ENCODE measurements around the gene HYAL2. TPM values are rescaled to one million over a fixed set of nuclear protein-coding genes. Genes with fewer than 3 reads are reported as not detected.

Gene HYAL2
- total and polyA plus RNA-seq, 2 experiments from 2014 or later: 35.8 to 48.0 TPM

DNA sequence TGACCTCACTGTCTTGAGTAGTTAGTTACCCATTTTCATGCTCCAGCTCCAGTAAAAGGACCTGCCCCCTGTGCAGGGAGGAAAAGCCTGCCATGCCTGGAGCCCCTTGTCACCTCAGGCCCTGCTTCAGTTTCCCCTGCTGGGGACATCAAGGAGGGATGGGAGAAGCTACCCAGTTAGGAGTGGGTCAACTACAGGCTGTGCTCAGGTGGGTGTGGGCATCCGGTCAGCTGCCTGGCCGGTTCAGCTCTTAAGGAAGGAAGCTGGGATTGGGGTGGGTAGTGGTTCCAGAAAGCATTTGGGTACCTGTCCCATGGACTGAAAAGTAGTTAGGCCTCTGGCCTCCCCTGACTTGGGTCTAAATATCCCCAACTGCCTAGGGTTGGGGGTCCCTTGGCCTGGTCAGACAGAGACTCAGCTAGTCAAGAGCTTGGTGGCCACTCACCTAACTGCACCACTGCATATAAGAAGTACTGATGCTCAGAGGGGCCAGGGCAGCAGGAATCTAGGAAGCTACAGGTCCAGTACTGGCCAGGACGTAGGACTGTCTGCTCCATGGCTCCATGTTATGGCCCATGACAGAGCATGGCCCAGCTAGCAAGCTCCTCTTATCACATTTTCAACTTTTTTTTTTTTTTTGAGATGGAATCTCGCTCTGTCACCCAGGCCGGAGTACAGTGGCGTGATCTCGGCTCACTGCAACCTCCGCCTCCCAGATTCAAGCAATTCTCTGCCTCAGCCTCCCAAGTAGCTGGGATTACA is 43.1 kb downstream of the HYAL2 start:
- Histone ChIP-seq H4K20me1 (ENCODE audit: insufficient read depth) (no peaks in the 10 kb centered on the region), H3K4me3 (no peak overlapping the region), H3K9me3 (ENCODE audit: low read depth) (no peaks in the 10 kb centered on the region), H3K27ac (no peak overlapping the region), H2AFZ (no peak overlapping the region), H3K36me3 (ENCODE audit: low read depth) (no peaks in the 10 kb centered on the region), H3K9ac (no peak overlapping the region), H3K79me2 (ENCODE audit: insufficient read depth) (no peaks in the 10 kb centered on the region), H3K27me3 (replicated peaks; ENCODE audit: insufficient read depth) (no peaks in the 10 kb centered on the region), H3K4me2 (ENCODE audit: unreplicated experiment) (no peak overlapping the region), H3K9me2 (ENCODE audit: insufficient read depth) (no peaks in the 10 kb centered on the region), H3F3A (ENCODE audit: insufficient read depth) (no peaks in the 10 kb centered on the region), H3K4me1 (ENCODE audit: insufficient read depth) (no peaks in the 10 kb centered on the region)
- no peak for DNase-seq
- 89 to 94% methylated on average over 8 of the region's 8 CpGs for WGBS, 2 experiments (ENCODE audit: low coverage in 1 of 2, low lambda C conversion rate in 2 of 2, missing lambda C conversion rate in 2 of 2)
- no peak for TF ChIP-seq EZH2phosphoT487 (IDR thresholded peaks at IDR 0.05; ENCODE audit: insufficient read depth, low read depth)
- no peak for TF ChIP-seq EZH2 (IDR thresholded peaks at IDR 0.05; ENCODE audit: insufficient read depth, poor library complexity, severe bottlenecking)
- in situ Hi-C loops (cut with MboI): no loop called here

DNA sequence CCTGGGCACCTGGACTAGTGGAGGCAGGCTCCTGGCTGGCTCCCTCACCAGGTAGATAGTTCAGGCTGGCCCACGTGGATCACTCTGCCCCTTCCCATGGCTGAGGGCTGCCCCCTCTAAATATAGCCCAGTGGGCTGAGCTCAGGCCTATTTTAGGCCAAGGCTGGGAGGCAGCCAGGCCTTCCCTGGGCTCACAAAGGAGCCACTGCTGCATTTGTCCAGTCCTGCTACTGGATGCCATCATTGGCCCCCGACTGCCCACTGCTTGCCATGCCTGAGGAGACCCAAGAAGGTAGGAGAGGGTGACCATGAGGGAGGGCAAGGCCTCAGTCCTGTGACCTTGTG is 43.7 kb downstream of the HYAL2 start, which contains the start of gene LSMEM2:
Gene LSMEM2 (plus strand): TSS at position 208 of the 345 bp plus-strand sequence. CDS start 27 bp downstream, at position 235.
- H3K27me3 ChIP-seq (replicated peaks; ENCODE audit: insufficient read depth): no peaks in the 10 kb centered on the region
- H3K9me3 ChIP-seq (ENCODE audit: low read depth): no peaks in the 10 kb centered on the region
- DNase-seq: no peak
- 33 to 44% methylated on average over 2 of the region's 2 CpGs for WGBS, 2 experiments (ENCODE audit: low coverage in 1 of 2, low lambda C conversion rate in 2 of 2, missing lambda C conversion rate in 2 of 2)
- H3K9ac ChIP-seq: no peak within 1 kb of the TSS
- no peaks in the 10 kb centered on the region for H3F3A ChIP-seq (ENCODE audit: insufficient read depth)
- H2AFZ ChIP-seq: no peak within 1 kb of the TSS
- H4K20me1 ChIP-seq (ENCODE audit: insufficient read depth): no peaks in the 10 kb centered on the region
- H3K36me3 ChIP-seq (ENCODE audit: low read depth): no peaks in the 10 kb centered on the region
- no peaks in the 10 kb centered on the region for H3K79me2 ChIP-seq (ENCODE audit: insufficient read depth)
- H3K9me2 ChIP-seq (ENCODE audit: insufficient read depth): no peaks in the 10 kb centered on the region
- H3K4me2 ChIP-seq (ENCODE audit: unreplicated experiment): no peak within 1 kb of the TSS
- H3K27ac ChIP-seq: no peak within 1 kb of the TSS
- in situ Hi-C loops (cut with MboI): no loop called here
- H3K4me1 ChIP-seq (ENCODE audit: insufficient read depth): no peaks in the 10 kb centered on the region
- no peak within 1 kb of the TSS for H3K4me3 ChIP-seq
- TF ChIP-seq EZH2 (IDR thresholded peaks at IDR 0.05; ENCODE audit: insufficient read depth, poor library complexity, severe bottlenecking) (no peak), EZH2phosphoT487 (IDR thresholded peaks at IDR 0.05; ENCODE audit: insufficient read depth, low read depth) (no peak)

DNA sequence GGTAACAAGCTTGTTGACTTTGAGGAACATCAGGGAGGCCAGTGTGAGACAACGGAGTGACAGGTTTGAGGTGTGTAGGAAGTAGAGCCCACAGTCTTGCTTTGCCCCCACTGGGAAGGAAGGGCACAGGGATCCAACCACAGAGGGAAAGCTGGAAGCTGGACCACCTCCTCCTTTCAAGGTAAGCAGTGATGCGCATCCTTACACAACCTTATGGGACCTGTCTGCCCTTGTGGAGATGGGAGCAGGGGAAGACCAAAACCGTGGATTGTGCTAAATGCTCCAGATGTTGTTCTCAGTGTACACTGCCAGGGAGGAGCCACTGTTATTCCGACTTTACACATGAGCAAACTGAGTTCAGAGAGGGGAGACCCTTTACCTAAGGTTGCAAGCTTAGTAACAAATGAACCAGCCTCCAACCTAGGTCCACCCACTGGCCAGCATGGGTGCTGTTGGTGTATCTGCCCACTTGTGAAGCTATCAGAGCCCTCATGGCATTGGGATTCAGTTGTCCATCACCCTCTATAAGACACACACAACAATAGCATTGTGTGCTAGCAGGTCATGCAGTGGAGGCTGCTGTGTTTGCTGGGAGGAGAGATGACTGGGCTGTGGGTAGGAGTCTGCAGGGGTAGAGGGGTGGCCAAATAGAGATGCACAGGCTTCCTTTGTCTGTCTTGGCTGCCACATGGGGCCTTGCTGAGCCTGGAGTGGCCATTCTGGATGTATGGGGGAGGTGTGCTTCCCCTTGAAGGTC is 44.2 kb downstream of the HYAL2 start:
- 47 to 48% methylated on average over 4 of the region's 4 CpGs for WGBS, 2 experiments (ENCODE audit: low coverage in 1 of 2, low lambda C conversion rate in 2 of 2, missing lambda C conversion rate in 2 of 2)
- Histone ChIP-seq H3K4me1 (ENCODE audit: insufficient read depth) (no peaks in the 10 kb centered on the region), H3K27me3 (replicated peaks; ENCODE audit: insufficient read depth) (no peaks in the 10 kb centered on the region), H3K79me2 (ENCODE audit: insufficient read depth) (no peaks in the 10 kb centered on the region), H3K4me2 (ENCODE audit: unreplicated experiment) (no peak overlapping the region), H3K9ac (no peak overlapping the region), H4K20me1 (ENCODE audit: insufficient read depth) (no peaks in the 10 kb centered on the region), H3K36me3 (ENCODE audit: low read depth) (no peaks in the 10 kb centered on the region), H3F3A (ENCODE audit: insufficient read depth) (no peaks in the 10 kb centered on the region), H2AFZ (no peak overlapping the region), H3K9me2 (ENCODE audit: insufficient read depth) (no peaks in the 10 kb centered on the region), H3K9me3 (ENCODE audit: low read depth) (no peaks in the 10 kb centered on the region), H3K4me3 (no peak overlapping the region), H3K27ac (no peak overlapping the region)
- DNase-seq: no peak
- TF ChIP-seq EZH2phosphoT487 (IDR thresholded peaks at IDR 0.05; ENCODE audit: insufficient read depth, low read depth): no peak
- in situ Hi-C loops (cut with MboI): no loop called here

DNA sequence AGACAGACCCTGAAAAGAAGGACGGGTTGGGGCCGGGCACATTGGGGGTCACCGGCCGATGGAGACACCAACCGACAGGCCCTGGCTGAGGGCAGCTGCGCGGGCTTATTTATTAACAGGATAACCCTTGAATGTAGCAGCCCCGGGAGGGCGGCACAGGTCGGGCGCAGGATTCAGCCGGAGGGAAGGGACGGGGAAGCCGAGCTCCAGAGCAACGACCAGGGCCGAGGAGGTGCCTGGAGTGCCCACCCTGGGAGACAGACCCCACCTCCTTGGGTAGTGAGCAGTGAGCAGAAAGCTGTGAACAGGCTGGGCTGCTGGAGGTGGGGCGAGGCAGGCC is 45.8 kb downstream of the HYAL2 start:
- no peaks in the 10 kb centered on the region for H3F3A ChIP-seq (ENCODE audit: insufficient read depth)
- WGBS, 2 experiments (ENCODE audit: low coverage in 1 of 2, low lambda C conversion rate in 2 of 2, missing lambda C conversion rate in 2 of 2): 94 to 99% methylated on average over 15 to 17 of the region's 17 CpGs
- no peaks in the 10 kb centered on the region for H4K20me1 ChIP-seq (ENCODE audit: insufficient read depth)
- DNase-seq: no peak
- H3K79me2 ChIP-seq (ENCODE audit: insufficient read depth): no peaks in the 10 kb centered on the region
- no peak overlapping the region for H3K4me2 ChIP-seq (ENCODE audit: unreplicated experiment)
- H2AFZ ChIP-seq: no peak overlapping the region
- no peak overlapping the region for H3K27ac ChIP-seq
- in situ Hi-C loops (cut with MboI): no loop called here
- H3K4me1 ChIP-seq (ENCODE audit: insufficient read depth): no peaks in the 10 kb centered on the region
- H3K9me3 ChIP-seq (ENCODE audit: low read depth): no peaks in the 10 kb centered on the region
- no peak overlapping the region for H3K9ac ChIP-seq
- no peak for TF ChIP-seq EZH2 (IDR thresholded peaks at IDR 0.05; ENCODE audit: insufficient read depth, poor library complexity, severe bottlenecking)
- TF ChIP-seq EZH2phosphoT487 (IDR thresholded peaks at IDR 0.05; ENCODE audit: insufficient read depth, low read depth): no peak
- no peak overlapping the region for H3K4me3 ChIP-seq
- H3K27me3 ChIP-seq (replicated peaks; ENCODE audit: insufficient read depth): no peaks in the 10 kb centered on the region
- no peaks in the 10 kb centered on the region for H3K9me2 ChIP-seq (ENCODE audit: insufficient read depth)
- H3K36me3 ChIP-seq (ENCODE audit: low read depth): no peaks in the 10 kb centered on the region

All from GM23248 (cell line).